Measurements from ENCODE around the gene DMAC2. TPM values are rescaled to one million over a fixed set of nuclear protein-coding genes. Genes with fewer than 3 reads are reported as not detected.
"Not testable (repeated sequence)": the region's sequence is repeated elsewhere in the genome, so short reads cannot be mapped to it uniquely, and the experiment has no call there.

Gene DMAC2
- total and polyA plus RNA-seq, 4 donors, result 25.5 to 51.7 (median 48.8) TPM

- ATAC-seq (ENCODE audit: insufficient read depth, low FRiP score), result no peak
- no peak for DNase-seq
Measured at GRCh38 chr19:41391618-41392017, 48.1 kb downstream of the DMAC2 start.

GRCh38 chr19:41386442-41386841, 53.3 kb downstream of the DMAC2 start:
- no peak overlapping the region for H3K4me3 ChIP-seq
- no peak overlapping the region for H3K27ac ChIP-seq (ENCODE audit: low read depth in 1 of 2, low read length in 1 of 2)
- H3K9me3 ChIP-seq (ENCODE audit: control insufficient read depth in 4 of 4, insufficient read depth in 3 of 4, low read length in 3 of 4), result no peaks in the 10 kb centered on the region
- H3K36me3 ChIP-seq (ENCODE audit: control insufficient read depth in 4 of 4, insufficient read depth in 4 of 4, low read length in 4 of 4), result peaks cover 3 to 32% (median 11%) of the 10 kb centered on the region in 4 donors
- ATAC-seq (ENCODE audit: insufficient read depth, low FRiP score) (no peak), DNase-seq (no peak)
- WGBS, 2 donors, result 88 to 89% methylated on average over 13 of the region's 13 CpGs
- no peak overlapping the region for H3K9ac ChIP-seq (ENCODE audit: insufficient read depth in 1 of 2, low read length in 2 of 2)
- no peaks in the 10 kb centered on the region for H3K4me1 ChIP-seq (ENCODE audit: control insufficient read depth in 5 of 5, insufficient read depth in 5 of 5, low read length in 5 of 5)
- H3K27me3 ChIP-seq (ENCODE audit: control insufficient read depth in 3 of 3, insufficient read depth in 3 of 3, low read length in 2 of 3), result no peaks in the 10 kb centered on the region
- no peak for TF ChIP-seq CTCF (IDR thresholded peaks at IDR 0.05; ENCODE audit: control extremely low read depth, extremely low read depth)

More at GRCh38 chr19:41391618-41392017, 48.1 kb downstream of the DMAC2 start:
- H3K27ac ChIP-seq (ENCODE audit: low read depth in 1 of 2, low read length in 1 of 2), result no peak overlapping the region
- 86 to 96% methylated on average over 11 of the region's 11 CpGs for WGBS, 2 donors
- peaks cover 0 to 3% (median 0%) of the 10 kb centered on the region in 5 donors for H3K4me1 ChIP-seq (ENCODE audit: control insufficient read depth in 5 of 5, insufficient read depth in 5 of 5, low read length in 5 of 5)
- peaks cover 3 to 24% (median 8%) of the 10 kb centered on the region in 4 donors for H3K36me3 ChIP-seq (ENCODE audit: control insufficient read depth in 4 of 4, insufficient read depth in 4 of 4, low read length in 4 of 4)
- H3K9ac ChIP-seq (ENCODE audit: insufficient read depth in 1 of 2, low read length in 2 of 2), result no peak overlapping the region
- H3K4me3 ChIP-seq, result no peak overlapping the region
- no peaks in the 10 kb centered on the region for H3K27me3 ChIP-seq (ENCODE audit: control insufficient read depth in 3 of 3, insufficient read depth in 3 of 3, low read length in 2 of 3)
- TF ChIP-seq CTCF (IDR thresholded peaks at IDR 0.05; ENCODE audit: control extremely low read depth, extremely low read depth), result no peak
- H3K9me3 ChIP-seq (ENCODE audit: control insufficient read depth in 4 of 4, insufficient read depth in 3 of 4, low read length in 3 of 4), result no peaks in the 10 kb centered on the region

- Histone ChIP-seq H3K9ac (ENCODE audit: insufficient read depth in 1 of 2, low read length in 2 of 2) (no peak overlapping the region), H3K9me3 (ENCODE audit: control insufficient read depth in 4 of 4, insufficient read depth in 3 of 4, low read length in 3 of 4) (no peaks in the 10 kb centered on the region), H3K4me1 (ENCODE audit: control insufficient read depth in 5 of 5, insufficient read depth in 5 of 5, low read length in 5 of 5) (no peaks in the 10 kb centered on the region), H3K4me3 (no peak overlapping the region), H3K27me3 (ENCODE audit: control insufficient read depth in 3 of 3, insufficient read depth in 3 of 3, low read length in 2 of 3) (no peaks in the 10 kb centered on the region), H3K36me3 (ENCODE audit: control insufficient read depth in 4 of 4, insufficient read depth in 4 of 4, low read length in 4 of 4) (peaks cover 3 to 17% (median 8%) of the 10 kb centered on the region in 4 donors), H3K27ac (ENCODE audit: low read depth in 1 of 2, low read length in 1 of 2) (no peak overlapping the region)
- no peak for ATAC-seq (ENCODE audit: insufficient read depth, low FRiP score)
- DNase-seq, result no peak
- 93 to 96% methylated on average over 5 of the region's 5 CpGs for WGBS, 2 donors
- no peak for TF ChIP-seq CTCF (IDR thresholded peaks at IDR 0.05; ENCODE audit: control extremely low read depth, extremely low read depth)
Measured at GRCh38 chr19:41384351-41384750, 55.4 kb downstream of the DMAC2 start.

GRCh38 chr19:41381536-41381935, 58.2 kb downstream of the DMAC2 start:
- 94 to 97% methylated on average over 8 of the region's 8 CpGs for WGBS, 2 donors

More at GRCh38 chr19:41381536-41381935, 58.2 kb downstream of the DMAC2 start:
- ATAC-seq (ENCODE audit: insufficient read depth, low FRiP score); H3K27ac ChIP-seq (ENCODE audit: low read depth in 1 of 2, low read length in 1 of 2); H3K9me3 ChIP-seq (ENCODE audit: control insufficient read depth in 4 of 4, insufficient read depth in 3 of 4, low read length in 3 of 4); DNase-seq; H3K4me3 ChIP-seq; H3K27me3 ChIP-seq (ENCODE audit: control insufficient read depth in 3 of 3, insufficient read depth in 3 of 3, low read length in 2 of 3); H3K9ac ChIP-seq (ENCODE audit: insufficient read depth in 1 of 2, low read length in 2 of 2); H3K4me1 ChIP-seq (ENCODE audit: control insufficient read depth in 5 of 5, insufficient read depth in 5 of 5, low read length in 5 of 5): not testable (repeated sequence)
- peaks cover 0 to 15% (median 4%) of the 10 kb centered on the region in 4 donors for H3K36me3 ChIP-seq (ENCODE audit: control insufficient read depth in 4 of 4, insufficient read depth in 4 of 4, low read length in 4 of 4)

Small RNA genes lying within 50 kb of the gene (small RNA-seq; reads per million reads assigned to genes)
- gene RF00017 (ENCODE audit: low replicate concordance), result not detected

Other genes starting within 250 kb of the DMAC2 start
- 10 to 100 TPM in 1 of 2 donors, 1 to 10 TPM in 1; 9.7 to 13.2 TPM for gene CYP2S1, start 246.7 kb downstream of the DMAC2 start, total RNA-seq
- 1 to 10 TPM; 5.2 to 5.4 TPM for gene CYP2S1, start 246.7 kb downstream of the DMAC2 start, polyA plus RNA-seq
- gene AXL, start 220.7 kb downstream of the DMAC2 start, total RNA-seq, result 10 to 100 TPM; 48.6 to 53.0 TPM
- 10 to 100 TPM in 1 of 2 donors, 1 to 10 TPM in 1; 8.2 to 13.4 TPM for gene AXL, start 220.7 kb downstream of the DMAC2 start, polyA plus RNA-seq
- gene HNRNPUL1, start 175.5 kb downstream of the DMAC2 start, total RNA-seq, result 100 to 1,000 TPM; 192 to 198 TPM
- 10 to 100 TPM; 92.2 to 96.0 TPM for gene HNRNPUL1, start 175.5 kb downstream of the DMAC2 start, polyA plus RNA-seq
- 10 to 100 TPM; 19.7 to 39.9 TPM for gene CCDC97, start 129.7 kb downstream of the DMAC2 start, total RNA-seq
- 10 to 100 TPM; 13.2 to 22.2 TPM for gene CCDC97, start 129.7 kb downstream of the DMAC2 start, polyA plus RNA-seq
- 10 to 100 TPM; 18.0 to 88.8 TPM for gene TGFB1, start 86.0 kb downstream of the DMAC2 start, total RNA-seq
- 10 to 100 TPM; 27.8 to 67.3 TPM for gene TGFB1, start 86.0 kb downstream of the DMAC2 start, polyA plus RNA-seq
- gene B9D2, start 75.8 kb downstream of the DMAC2 start, total RNA-seq, result 10 to 100 TPM; 10.2 to 16.4 TPM
- 10 to 100 TPM; 11.6 to 18.6 TPM for gene B9D2, start 75.8 kb downstream of the DMAC2 start, polyA plus RNA-seq
- 10 to 100 TPM; 13.6 to 16.0 TPM for gene TMEM91, start 63.4 kb downstream of the DMAC2 start, total RNA-seq
- gene TMEM91, start 63.4 kb downstream of the DMAC2 start, polyA plus RNA-seq, result 10 to 100 TPM; 18.0 to 39.8 TPM
- gene EXOSC5, start 42.6 kb downstream of the DMAC2 start, total RNA-seq, result 10 to 100 TPM in 1 of 2 donors, 1 to 10 TPM in 1; 6.3 to 21.6 TPM
- 10 to 100 TPM; 32.6 to 34.4 TPM for gene EXOSC5, start 42.6 kb downstream of the DMAC2 start, polyA plus RNA-seq
- 10 to 100 TPM; 38.9 to 39.2 TPM for gene BCKDHA, start 42.1 kb downstream of the DMAC2 start, total RNA-seq
- 10 to 100 TPM; 19.7 to 54.5 TPM for gene BCKDHA, start 42.1 kb downstream of the DMAC2 start, polyA plus RNA-seq
- gene B3GNT8, start 12.5 kb downstream of the DMAC2 start, total RNA-seq, result 10 to 100 TPM in 1 of 2 donors, 1 to 10 TPM in 1; 6.2 to 30.5 TPM
- gene B3GNT8, start 12.5 kb downstream of the DMAC2 start, polyA plus RNA-seq, result 10 to 100 TPM; 35.1 to 39.0 TPM
- not detected for gene ERICH4, start 3.2 kb upstream of the DMAC2 start, total RNA-seq
- under 1 TPM in 1 of 2 donors, not detected in 1; 0.16 TPM for gene ERICH4, start 3.2 kb upstream of the DMAC2 start, polyA plus RNA-seq
- 10 to 100 TPM in 1 of 2 donors, 1 to 10 TPM in 1; 6.5 to 12.2 TPM for gene CEACAM21, start 136.3 kb upstream of the DMAC2 start, total RNA-seq
- 10 to 100 TPM in 1 of 2 donors, 1 to 10 TPM in 1; 9.6 to 10.9 TPM for gene CEACAM21, start 136.3 kb upstream of the DMAC2 start, polyA plus RNA-seq
- 10 to 100 TPM in 1 of 2 donors, 1 to 10 TPM in 1; 2.1 to 15.9 TPM for gene CEACAM4, start 187.2 kb upstream of the DMAC2 start, total RNA-seq
- gene CEACAM4, start 187.2 kb upstream of the DMAC2 start, polyA plus RNA-seq, result 10 to 100 TPM in 1 of 2 donors, 1 to 10 TPM in 1; 4.5 to 30.0 TPM
- under 1 TPM; 0.11 to 0.37 TPM for gene CEACAM7, start 248.4 kb upstream of the DMAC2 start, total RNA-seq
- gene CEACAM7, start 248.4 kb upstream of the DMAC2 start, polyA plus RNA-seq, result under 1 TPM; 0.15 to 0.41 TPM

Data from lung (tissue), 13 donors.